ENCODE results near the gene UPB1.

The UPB1 gene

DNA sequence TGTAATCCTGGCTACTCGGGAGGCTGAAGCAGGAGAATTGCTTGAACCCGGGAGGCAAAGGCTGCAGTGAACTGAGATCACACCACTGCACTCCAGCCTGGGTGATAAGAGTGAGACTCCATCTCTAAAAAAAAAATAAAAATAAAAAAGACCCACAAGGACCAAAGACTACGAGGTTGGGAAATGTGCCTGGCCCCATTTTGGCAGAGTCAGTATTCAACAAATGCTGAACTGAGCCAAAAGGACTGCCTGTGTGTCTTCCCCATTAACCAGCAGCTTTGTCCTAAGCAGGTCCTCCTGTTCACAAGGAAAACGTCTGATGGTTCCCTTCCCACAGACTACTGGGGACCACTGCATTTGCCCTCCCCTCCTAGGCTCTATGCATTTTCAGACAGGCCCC lies 40.1 kb upstream of the UPB1 start:
- TF ChIP-seq, protein P1, sequence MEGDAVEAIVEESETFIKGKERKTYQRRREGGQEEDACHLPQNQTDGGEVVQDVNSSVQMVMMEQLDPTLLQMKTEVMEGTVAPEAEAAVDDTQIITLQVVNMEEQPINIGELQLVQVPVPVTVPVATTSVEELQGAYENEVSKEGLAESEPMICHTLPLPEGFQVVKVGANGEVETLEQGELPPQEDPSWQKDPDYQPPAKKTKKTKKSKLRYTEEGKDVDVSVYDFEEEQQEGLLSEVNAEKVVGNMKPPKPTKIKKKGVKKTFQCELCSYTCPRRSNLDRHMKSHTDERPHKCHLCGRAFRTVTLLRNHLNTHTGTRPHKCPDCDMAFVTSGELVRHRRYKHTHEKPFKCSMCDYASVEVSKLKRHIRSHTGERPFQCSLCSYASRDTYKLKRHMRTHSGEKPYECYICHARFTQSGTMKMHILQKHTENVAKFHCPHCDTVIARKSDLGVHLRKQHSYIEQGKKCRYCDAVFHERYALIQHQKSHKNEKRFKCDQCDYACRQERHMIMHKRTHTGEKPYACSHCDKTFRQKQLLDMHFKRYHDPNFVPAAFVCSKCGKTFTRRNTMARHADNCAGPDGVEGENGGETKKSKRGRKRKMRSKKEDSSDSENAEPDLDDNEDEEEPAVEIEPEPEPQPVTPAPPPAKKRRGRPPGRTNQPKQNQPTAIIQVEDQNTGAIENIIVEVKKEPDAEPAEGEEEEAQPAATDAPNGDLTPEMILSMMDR (conservative IDR thresholded peaks at IDR 0.05; ENCODE audit: control insufficient read depth, insufficient read depth, low read depth, low read length) = no peak

DNA sequence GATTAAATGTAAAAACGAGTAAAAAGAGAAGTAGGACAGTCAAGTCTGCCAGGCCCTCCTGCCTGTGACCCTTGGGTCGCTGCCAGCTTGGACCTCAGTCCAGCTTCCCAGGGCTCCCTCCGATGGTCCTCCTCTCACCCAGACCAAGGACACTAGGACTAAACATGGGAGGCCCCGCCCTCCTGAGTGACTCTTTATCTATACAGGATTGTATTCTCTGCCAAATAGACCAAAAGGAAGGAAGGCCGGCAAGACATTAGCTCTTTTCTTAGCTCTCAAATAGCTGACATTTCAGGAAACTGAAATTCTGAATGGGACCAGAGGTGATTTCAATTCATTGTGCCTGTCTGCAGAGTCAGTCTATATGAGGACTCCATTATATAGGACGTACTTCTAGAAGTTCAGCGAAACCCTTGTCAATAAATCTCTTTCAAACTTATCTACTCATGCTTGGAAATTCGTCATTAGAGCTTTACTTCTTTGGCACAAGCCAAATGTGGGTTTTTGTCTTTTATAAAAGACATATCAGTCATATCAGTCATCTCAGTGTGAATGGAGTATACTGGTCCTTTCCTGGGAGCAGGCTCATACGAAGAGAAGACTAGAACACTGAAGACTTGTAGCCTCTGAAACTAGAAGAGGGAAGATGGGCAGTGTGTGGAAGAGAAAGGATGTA lies 39.2 kb upstream of the UPB1 start:
- no peak for DNase-seq (ENCODE audit: low read depth)
- H3K4me3 ChIP-seq (ENCODE audit: control insufficient read depth, low read depth, low read length) = no peak overlapping the region
- TF ChIP-seq, protein P1 (conservative IDR thresholded peaks at IDR 0.05; ENCODE audit: control insufficient read depth, insufficient read depth, low read depth, low read length) = no peak

More for the DNA sequence above, 40.1 kb upstream of the UPB1 start:
- no peak overlapping the region for H3K4me3 ChIP-seq (ENCODE audit: control insufficient read depth, low read depth, low read length)
- DNase-seq (ENCODE audit: low read depth) = no peak

DNA sequence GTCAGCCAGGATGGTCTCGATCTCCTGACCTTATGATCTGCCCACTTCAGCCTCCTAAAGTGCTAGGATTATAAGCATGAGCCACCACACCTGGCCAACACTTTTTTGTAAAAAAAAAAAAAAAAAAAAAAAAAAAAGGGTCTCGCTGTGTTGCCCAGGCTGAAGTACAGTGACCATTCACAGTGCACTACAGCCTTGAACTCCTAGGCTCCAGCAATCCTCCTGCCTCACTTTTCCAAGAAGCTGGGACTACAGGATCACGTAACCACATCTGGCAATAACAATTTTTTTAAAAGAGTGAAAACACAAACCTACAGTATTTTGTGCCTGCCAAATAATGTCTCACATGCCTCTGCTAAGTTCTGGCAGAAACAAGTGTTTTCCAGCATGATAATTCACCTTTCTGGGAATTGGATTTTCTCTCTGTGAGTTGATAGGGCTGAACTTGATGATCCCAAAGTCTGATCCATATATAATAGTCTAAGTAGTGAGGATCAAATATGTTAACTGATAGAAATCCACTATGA lies 37.2 kb upstream of the UPB1 start:
- TF ChIP-seq, protein P1 (conservative IDR thresholded peaks at IDR 0.05; ENCODE audit: control insufficient read depth, insufficient read depth, low read depth, low read length) = no peak
- no peak overlapping the region for H3K4me3 ChIP-seq (ENCODE audit: control insufficient read depth, low read depth, low read length)
- DNase-seq (ENCODE audit: low read depth) = no peak

DNA sequence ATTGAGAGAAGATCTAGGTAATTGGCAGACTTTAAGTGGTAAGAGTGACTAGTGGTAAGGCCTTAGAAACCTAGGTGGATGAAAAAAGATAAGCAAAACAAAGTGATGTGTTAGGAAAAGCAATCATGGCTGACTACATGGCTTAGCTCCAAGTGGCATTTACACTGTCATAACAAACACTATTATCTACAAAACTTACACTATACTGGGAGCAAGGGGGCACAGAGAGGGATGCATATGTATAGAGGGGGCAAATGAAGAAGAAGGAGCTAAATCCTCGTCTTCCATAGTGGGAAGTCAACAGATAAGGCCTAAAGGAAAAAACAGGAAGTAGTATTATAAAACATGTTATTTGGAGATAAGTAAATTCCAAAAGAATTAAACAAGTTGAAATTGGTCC lies 35.2 kb upstream of the UPB1 start:
- no peak overlapping the region for H3K4me3 ChIP-seq (ENCODE audit: control insufficient read depth, low read depth, low read length)
- DNase-seq (ENCODE audit: low read depth) = no peak
- TF ChIP-seq, protein P1 (conservative IDR thresholded peaks at IDR 0.05; ENCODE audit: control insufficient read depth, insufficient read depth, low read depth, low read length) = no peak

DNA sequence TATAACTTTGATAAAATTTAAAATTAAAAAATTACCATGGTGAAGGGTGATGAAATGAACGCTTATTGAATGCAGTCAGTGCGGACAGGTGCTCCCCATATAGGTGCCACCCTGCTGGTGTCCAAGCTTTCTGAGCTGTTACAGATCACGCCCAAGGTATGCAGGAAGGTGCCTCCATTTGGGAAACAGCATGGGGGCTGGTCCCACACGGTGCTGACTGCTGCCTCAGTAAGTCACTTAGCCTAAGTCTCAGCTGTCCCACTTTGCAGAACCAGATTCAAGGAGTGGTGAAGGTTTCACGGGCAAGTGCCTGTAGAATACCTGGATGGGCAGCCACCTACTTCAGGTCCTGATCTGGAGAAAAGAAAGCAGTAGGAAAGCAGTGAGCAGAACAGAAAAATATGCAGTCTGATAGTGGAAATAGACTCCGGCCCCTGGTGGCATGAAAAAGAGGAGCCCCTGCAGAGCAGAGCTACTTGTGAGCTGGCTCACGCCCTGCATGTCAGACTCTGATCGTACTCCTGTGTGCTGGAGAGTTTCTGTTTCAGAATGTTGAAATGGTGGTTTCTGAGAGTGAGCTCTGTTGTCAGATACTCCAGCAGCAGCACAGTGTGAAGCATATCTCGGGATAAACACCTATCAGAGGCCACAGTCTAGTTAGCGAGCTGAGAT lies 34.6 kb upstream of the UPB1 start:
- H3K4me3 ChIP-seq (ENCODE audit: control insufficient read depth, low read depth, low read length) = no peak overlapping the region

DNA sequence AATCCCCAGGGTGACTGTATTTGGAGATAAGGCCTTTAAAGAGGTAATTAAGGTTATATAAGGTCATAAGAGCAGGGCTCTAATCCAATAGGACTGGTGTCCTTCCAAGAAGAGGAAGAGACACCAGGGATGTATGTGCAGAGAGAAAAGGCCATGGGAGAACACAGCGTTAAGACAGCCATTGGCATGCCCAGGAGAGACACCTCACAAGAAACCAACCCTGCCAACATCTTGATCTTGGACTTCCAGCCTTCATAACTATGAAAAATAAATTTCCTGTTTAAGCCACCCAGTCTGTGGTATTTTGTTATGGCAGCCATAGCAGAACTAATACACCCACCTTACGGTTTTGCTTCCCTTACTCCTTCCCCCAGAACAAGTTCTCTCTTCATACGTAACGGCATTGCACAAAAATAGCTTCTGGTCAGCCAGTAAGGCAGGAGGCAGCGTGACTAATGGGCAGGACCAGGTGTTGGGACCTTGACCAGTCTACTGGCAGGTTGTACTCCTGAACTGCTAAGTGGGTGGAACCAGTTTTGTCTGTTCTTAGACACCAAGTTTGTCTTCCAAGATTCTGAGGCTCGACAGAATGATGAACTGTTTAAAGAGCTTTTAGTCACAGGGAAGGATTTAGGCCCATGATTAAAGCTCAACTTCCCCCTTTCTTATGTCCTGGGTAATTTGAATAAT lies 31.9 kb upstream of the UPB1 start:
- DNase-seq (ENCODE audit: low read depth) = no peak
- H3K4me3 ChIP-seq (ENCODE audit: control insufficient read depth, low read depth, low read length) = no peak overlapping the region
- TF ChIP-seq, protein P1 (conservative IDR thresholded peaks at IDR 0.05; ENCODE audit: control insufficient read depth, insufficient read depth, low read depth, low read length) = no peak

More for the DNA sequence above, 34.6 kb upstream of the UPB1 start:
- TF ChIP-seq, protein P1 (conservative IDR thresholded peaks at IDR 0.05; ENCODE audit: control insufficient read depth, insufficient read depth, low read depth, low read length) = no peak
- no peak for DNase-seq (ENCODE audit: low read depth)
